Rectal smooth muscle tissue (tissue), 1 donor: ENCODE data around the gene ALKBH5.

ENCODE experiments used
- H3K27ac ChIP-seq: one replicate; pipeline ENCODE4 v1.7.0; 2013; ENCODE audit warnings: low read depth, low read length, inconsistent platforms
- H3K27me3 ChIP-seq: one replicate; pipeline ENCODE4 v1.7.0; 2013; ENCODE audit warnings: low read length; ENCODE audit not compliant: control insufficient read depth, insufficient read depth
- H3K36me3 ChIP-seq: one replicate; pipeline ENCODE4 v1.7.0; 2013; ENCODE audit warnings: low read length; ENCODE audit not compliant: control insufficient read depth, insufficient read depth
- H3K4me1 ChIP-seq: one replicate; pipeline ENCODE4 v1.7.0; 2013; ENCODE audit warnings: low read length; ENCODE audit not compliant: control insufficient read depth, insufficient read depth
- H3K4me3 ChIP-seq: one replicate; pipeline ENCODE4 v1.7.0; 2013; ENCODE audit warnings: low read length
- H3K9ac ChIP-seq: one replicate; pipeline ENCODE4 v1.7.0; 2013; ENCODE audit warnings: low read length

ALKBH5 gene

GRCh38 chr17:18218756-18219415 lies 35.3 kb downstream of the ALKBH5 start:
- no peak overlapping the region for H3K4me3 ChIP-seq
- no peak overlapping the region for H3K27ac ChIP-seq
- H3K4me1 ChIP-seq: no peaks in the 10 kb centered on the region
- no peaks in the 10 kb centered on the region for H3K27me3 ChIP-seq
- no peaks in the 10 kb centered on the region for H3K36me3 ChIP-seq
- H3K9ac ChIP-seq: no peak overlapping the region

DNA sequence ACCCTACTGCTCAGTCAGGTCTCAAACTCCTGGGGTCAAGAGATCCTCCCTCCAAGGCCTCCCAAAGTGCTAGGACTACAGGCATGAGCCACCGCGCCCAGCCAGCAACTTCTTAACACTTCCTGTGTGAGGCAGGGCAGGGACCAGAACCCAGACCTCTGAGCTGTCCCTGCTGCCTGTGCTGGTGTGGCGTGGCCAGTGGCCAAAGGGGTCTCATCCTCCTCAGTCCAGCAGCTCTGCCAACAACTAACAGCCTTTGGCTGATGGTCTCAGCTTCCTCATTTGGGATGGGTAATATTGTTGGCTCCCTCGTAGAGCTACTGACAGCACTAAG lies 40.4 kb downstream of the ALKBH5 start:
- Histone ChIP-seq H3K4me1 (peaks cover 6% of the 10 kb centered on the region), H3K9ac (no peak overlapping the region), H3K27me3 (no peaks in the 10 kb centered on the region), H3K36me3 (no peaks in the 10 kb centered on the region), H3K4me3 (no peak overlapping the region), H3K27ac (no peak overlapping the region)

GRCh38 chr17:18224387-18225120 lies 40.9 kb downstream of the ALKBH5 start:
- Histone ChIP-seq H3K4me3 (peak overlapping the region; percentile 61), H3K9ac (no peak overlapping the region), H3K36me3 (no peaks in the 10 kb centered on the region), H3K4me1 (peaks cover 6% of the 10 kb centered on the region), H3K27me3 (no peaks in the 10 kb centered on the region), H3K27ac (no peak overlapping the region)

DNA sequence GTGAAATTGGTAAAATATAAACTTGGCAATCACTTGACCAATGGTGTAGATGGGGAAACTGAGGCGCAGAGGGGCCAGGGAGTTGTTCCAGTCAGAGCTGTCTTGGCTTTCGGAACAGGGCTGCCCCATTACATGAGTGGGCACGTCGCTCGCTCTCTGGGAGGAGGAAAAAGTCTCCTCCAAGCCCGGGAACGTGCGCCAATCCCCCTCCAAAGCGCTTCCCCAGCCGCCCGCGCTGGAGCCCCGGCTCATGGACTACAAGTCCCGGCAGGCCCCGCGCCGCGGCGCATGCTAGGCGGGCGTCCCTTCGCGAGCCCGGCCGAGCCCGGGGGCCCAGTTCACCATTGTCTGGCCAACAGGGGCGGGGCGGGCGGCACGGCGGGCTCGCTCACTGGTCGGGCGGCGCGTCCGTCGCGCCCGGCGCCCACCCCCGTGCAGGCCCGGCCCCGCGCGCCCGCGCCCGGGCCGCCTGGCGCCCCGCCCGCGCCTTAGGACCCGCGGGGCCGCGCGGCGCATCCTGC lies 41.6 kb downstream of the ALKBH5 start, which contains the start of gene LLGL1:
LLGL1 (plus strand) TSS at position 515 of the 521 bp plus-strand sequence. CDS start 48 bp downstream, outside the sequence.
- H3K27ac ChIP-seq: no peak within 1 kb of the TSS
- peak within 1 kb of the TSS; percentile 12 for H3K9ac ChIP-seq
- H3K27me3 ChIP-seq: no peaks in the 10 kb centered on the region
- no peaks in the 10 kb centered on the region for H3K36me3 ChIP-seq
- H3K4me3 ChIP-seq: peak within 1 kb of the TSS; percentile 67
- peaks cover 6% of the 10 kb centered on the region for H3K4me1 ChIP-seq

DNA sequence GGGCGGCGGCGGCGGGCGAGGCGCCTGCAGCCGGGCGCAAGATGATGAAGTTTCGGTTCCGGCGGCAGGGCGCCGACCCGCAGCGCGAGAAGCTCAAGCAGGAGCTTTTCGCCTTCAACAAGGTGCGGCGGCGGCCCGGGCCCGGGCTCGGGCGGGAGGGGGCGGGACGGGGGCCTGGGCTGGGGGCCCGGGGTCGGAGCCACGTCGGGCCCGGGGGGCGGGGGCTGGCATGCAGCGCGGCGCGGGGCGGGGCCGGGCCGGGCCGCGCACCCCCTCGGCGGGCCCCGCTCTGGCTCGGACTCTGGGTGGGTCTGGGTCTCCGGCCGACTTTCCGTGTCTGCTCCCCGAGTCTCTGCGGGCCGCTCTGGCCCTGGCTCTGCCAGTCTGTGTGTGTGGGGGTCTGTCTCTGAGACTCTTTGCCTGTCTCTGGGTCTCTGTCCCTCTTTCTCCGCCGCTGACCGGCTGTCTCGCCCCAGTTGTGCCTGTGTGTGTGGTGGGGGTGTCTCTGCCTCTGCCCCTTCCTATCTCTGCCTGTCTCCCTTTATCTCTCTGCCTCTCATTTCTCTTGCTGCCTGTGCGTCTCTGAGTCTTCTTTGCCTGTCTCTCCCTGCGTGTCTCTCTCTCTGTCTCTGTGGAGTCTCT lies 42.1 kb downstream of the ALKBH5 start:
- peak overlapping the region; percentile 12 for H3K9ac ChIP-seq
- peak overlapping the region; percentile 67 for H3K4me3 ChIP-seq
- no peak overlapping the region for H3K27ac ChIP-seq
- no peaks in the 10 kb centered on the region for H3K27me3 ChIP-seq
- H3K36me3 ChIP-seq: no peaks in the 10 kb centered on the region
- H3K4me1 ChIP-seq: peaks cover 6% of the 10 kb centered on the region

GRCh38 chr17:18226284-18226945 lies 42.8 kb downstream of the ALKBH5 start:
- H3K4me1 ChIP-seq: peaks cover 6% of the 10 kb centered on the region
- H3K27me3 ChIP-seq: no peaks in the 10 kb centered on the region
- no peaks in the 10 kb centered on the region for H3K36me3 ChIP-seq
- no peak overlapping the region for H3K27ac ChIP-seq
- H3K9ac ChIP-seq: no peak overlapping the region
- H3K4me3 ChIP-seq: peak overlapping the region; percentile 67

GRCh38 chr17:18227635-18228034 lies 44.0 kb downstream of the ALKBH5 start:
- H3K4me3 ChIP-seq: no peak overlapping the region
- H3K27ac ChIP-seq: no peak overlapping the region
- no peak overlapping the region for H3K9ac ChIP-seq
- H3K36me3 ChIP-seq: no peaks in the 10 kb centered on the region
- H3K4me1 ChIP-seq: peaks cover 6% of the 10 kb centered on the region
- no peaks in the 10 kb centered on the region for H3K27me3 ChIP-seq

- Histone ChIP-seq H3K4me1 (peaks cover 6% of the 10 kb centered on the region), H3K9ac (no peak overlapping the region), H3K36me3 (no peaks in the 10 kb centered on the region), H3K27ac (no peak overlapping the region), H3K4me3 (no peak overlapping the region), H3K27me3 (no peaks in the 10 kb centered on the region)
Observed at GRCh38 chr17:18228176-18228682, 44.6 kb downstream of the ALKBH5 start.

DNA sequence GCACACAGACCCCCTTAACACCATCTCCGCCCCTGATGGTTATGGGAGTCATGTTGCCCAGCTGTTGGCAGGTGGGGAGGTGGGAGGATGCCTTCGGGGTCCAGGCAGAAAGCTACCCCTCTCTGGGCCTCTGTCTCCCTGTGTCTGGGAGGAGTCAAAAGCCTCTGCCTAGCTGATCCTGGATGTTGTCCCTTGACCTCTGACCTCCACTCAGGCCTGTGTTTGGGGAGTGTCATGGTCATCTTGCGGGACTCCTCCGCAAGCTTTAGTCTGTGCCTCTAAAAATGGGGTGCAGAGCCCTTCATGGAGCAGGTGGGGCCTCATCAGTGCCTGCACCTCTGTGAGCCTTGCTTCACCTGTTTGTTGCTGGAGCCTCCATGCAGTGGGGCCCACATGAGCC lies 45.6 kb downstream of the ALKBH5 start:
- no peak overlapping the region for H3K9ac ChIP-seq
- H3K36me3 ChIP-seq: peaks cover 2% of the 10 kb centered on the region
- H3K27me3 ChIP-seq: no peaks in the 10 kb centered on the region
- peaks cover 6% of the 10 kb centered on the region for H3K4me1 ChIP-seq
- H3K27ac ChIP-seq: no peak overlapping the region
- no peak overlapping the region for H3K4me3 ChIP-seq

- Histone ChIP-seq H3K9ac (no peak overlapping the region), H3K4me3 (no peak overlapping the region), H3K27ac (no peak overlapping the region), H3K4me1 (peaks cover 6% of the 10 kb centered on the region), H3K36me3 (peaks cover 4% of the 10 kb centered on the region), H3K27me3 (no peaks in the 10 kb centered on the region)
Observed at GRCh38 chr17:18229771-18230170, 46.1 kb downstream of the ALKBH5 start.

- H3K36me3 ChIP-seq: peaks cover 4% of the 10 kb centered on the region
- no peaks in the 10 kb centered on the region for H3K27me3 ChIP-seq
- H3K4me1 ChIP-seq: peaks cover 4% of the 10 kb centered on the region
- H3K4me3 ChIP-seq: no peak overlapping the region
- H3K27ac ChIP-seq: no peak overlapping the region
- H3K9ac ChIP-seq: no peak overlapping the region
Observed at GRCh38 chr17:18230288-18231141, 46.9 kb downstream of the ALKBH5 start.
